Panc1 (cell line): Measurements from ENCODE around the gene BRME1.

ENCODE experiments used
- CTCF ChIP-seq: fragments of 450-650 bp; IDR thresholded peaks from 2 replicates; pipeline ENCODE4 v1.5.1; 2017; ENCODE audit warnings: mild to moderate bottlenecking
- POLR2AphosphoS5 ChIP-seq: IDR thresholded peaks from 2 replicates; pipeline ENCODE4 v1.6.1; 2012; ENCODE audit warnings: mild to moderate bottlenecking, low read depth, low read length, moderate library complexity
- REST ChIP-seq, 2 experiments: IDR thresholded peaks; 2 replicates each; pipeline ENCODE4 v1.6.1; 2011 to 2012; ENCODE audit warnings: low read depth in 2 of 2, control low read depth in 1 of 2, low read length in 1 of 2, mild to moderate bottlenecking in 1 of 2, moderate library complexity in 1 of 2; ENCODE audit not compliant: insufficient read depth in 1 of 2

- TF ChIP-seq CTCF (no peak), REST (IDR thresholded peaks at IDR 0.05; ENCODE audit: insufficient read depth in 1 of 2, low read depth in 2 of 2, low read length in 1 of 2) (no peak), POLR2AphosphoS5 (no peak)
Measured at GRCh38 chr19:13860679-13861391, 45.1 kb downstream of the BRME1 start.
